GM23338 (cell line): ENCODE measurements around the gene EIF4G3. TPM values are rescaled to one million over a fixed set of nuclear protein-coding genes. Genes with fewer than 3 reads are reported as not detected.

ENCODE experiments used
- ATAC-seq: fragments of 200-7000 bp; cut with Tn5 transposase; 3 replicates; pipeline ENCODE4 v1.9.1; 2020
- DNase-seq: peaks from one replicate; pipeline ENCODE4 v3.0.0-alpha.2; 2015; ENCODE audit warnings: low spot score
- H2AFZ ChIP-seq: fragments of 200-600 bp; sonication (generic); 2 replicates; pipeline ENCODE4 v1.8.0; 2016; ENCODE audit warnings: antibody characterized with exemption, mild to moderate bottlenecking, moderate library complexity
- H3F3A ChIP-seq: fragments of 200-600 bp; sonication (generic); replicated peaks from 2 replicates; pipeline ENCODE4 v1.8.0; 2017; ENCODE audit warnings: antibody characterized with exemption, mixed run types, low read depth
- H3K27ac ChIP-seq: fragments of 200-600 bp; sonication (generic); 2 replicates; pipeline ENCODE4 v1.6.1; 2016; ENCODE audit warnings: low read depth
- H3K27me3 ChIP-seq: fragments of 200-600 bp; sonication (generic); 2 replicates; pipeline ENCODE4 v1.8.0; 2016; ENCODE audit warnings: mild to moderate bottlenecking, mixed run types, moderate library complexity; ENCODE audit not compliant: insufficient read depth
- H3K36me3 ChIP-seq: fragments of 200-600 bp; sonication (generic); 2 replicates; pipeline ENCODE4 v1.8.0; 2016; ENCODE audit warnings: mild to moderate bottlenecking; ENCODE audit not compliant: insufficient read depth
- H3K4me1 ChIP-seq: fragments of 200-600 bp; sonication (generic); 2 replicates; pipeline ENCODE4 v1.8.0; 2016; ENCODE audit warnings: mild to moderate bottlenecking, moderate library complexity; ENCODE audit not compliant: insufficient read depth
- H3K4me2 ChIP-seq: fragments of 200-600 bp; sonication (generic); 2 replicates; pipeline ENCODE4 v1.7.1; 2017; ENCODE audit warnings: mixed run types
- H3K4me3 ChIP-seq: fragments of 200-600 bp; sonication (generic); 2 replicates; pipeline ENCODE4 v1.6.1; 2016; ENCODE audit warnings: mixed run types
- H3K79me2 ChIP-seq: fragments of 200-600 bp; sonication (generic); replicated peaks from 2 replicates; pipeline ENCODE4 v1.8.0; 2017; ENCODE audit warnings: mild to moderate bottlenecking; ENCODE audit not compliant: insufficient read depth
- H3K9me2 ChIP-seq: fragments of 200-600 bp; sonication (generic); 2 replicates; pipeline ENCODE4 v1.8.0; 2017; ENCODE audit not compliant: insufficient read depth
- H4K20me1 ChIP-seq: fragments of 200-600 bp; sonication (generic); replicated peaks from 2 replicates; pipeline ENCODE4 v1.8.0; 2017; ENCODE audit warnings: mild to moderate bottlenecking; ENCODE audit not compliant: insufficient read depth
- H3K27ac Mint-ChIP-seq: 2 replicates; pipeline ENCODE4 v1.8.0; 2020; ENCODE audit warnings: inconsistent platforms, mild to moderate bottlenecking, moderate library complexity, mixed read lengths
- H3K27me3 Mint-ChIP-seq: 3 replicates; pipeline ENCODE4 v1.8.0; 2022; ENCODE audit warnings: low read depth, mild to moderate bottlenecking, moderate library complexity, mixed read lengths, inconsistent platforms; ENCODE audit not compliant: insufficient read depth, poor library complexity
- H3K36me3 Mint-ChIP-seq: 3 replicates; pipeline ENCODE4 v1.8.0; 2021; ENCODE audit warnings: low read depth, mild to moderate bottlenecking, inconsistent platforms, moderate library complexity, mixed read lengths
- H3K4me1 Mint-ChIP-seq: 3 replicates; pipeline ENCODE4 v1.8.0; 2020; ENCODE audit warnings: mild to moderate bottlenecking, inconsistent platforms, mixed read lengths
- H3K4me3 Mint-ChIP-seq: 3 replicates; pipeline ENCODE4 v1.8.0; 2021; ENCODE audit warnings: moderate library complexity, mild to moderate bottlenecking, inconsistent platforms, mixed read lengths
- H3K9me3 Mint-ChIP-seq: 3 replicates; pipeline ENCODE4 v1.8.0; 2020; ENCODE audit warnings: moderate library complexity, mild to moderate bottlenecking, inconsistent platforms, mixed read lengths
- CREB1 ChIP-seq: fragments of 250-450 bp; sonication (Bioruptor Pico); IDR thresholded peaks from 2 replicates; pipeline ENCODE4 v1.5.0; 2020; ENCODE audit warnings: low read depth, mild to moderate bottlenecking, moderate library complexity
- EZH2 ChIP-seq: fragments of 200-600 bp; sonication (generic); IDR thresholded peaks from one replicate; pipeline ENCODE4 v1.8.0; 2017; ENCODE audit warnings: antibody characterized with exemption, mild to moderate bottlenecking, low read depth; ENCODE audit not compliant: unreplicated experiment
- EZH2phosphoT487 ChIP-seq: fragments of 200-600 bp; sonication (generic); IDR thresholded peaks from one replicate; pipeline ENCODE4 v1.8.1; 2018; ENCODE audit warnings: antibody characterized with exemption; ENCODE audit not compliant: unreplicated experiment
- JUNB ChIP-seq: IDR thresholded peaks from one replicate; pipeline ENCODE4 v1.6.1; 2016; ENCODE audit warnings: antibody characterized with exemption; ENCODE audit not compliant: unreplicated experiment
- STAT1 ChIP-seq: IDR thresholded peaks from one replicate; pipeline ENCODE4 v1.6.1; 2016; ENCODE audit warnings: antibody characterized with exemption; ENCODE audit not compliant: unreplicated experiment
- ZNF114 ChIP-seq: fragments of 250-450 bp; sonication (Bioruptor Pico); IDR thresholded peaks from 2 replicates; pipeline ENCODE4 v1.5.0; 2020; ENCODE audit warnings: mild to moderate bottlenecking, moderate library complexity
- ZNF331 ChIP-seq: fragments of 250-450 bp; sonication (Bioruptor Pico); IDR thresholded peaks from 2 replicates; pipeline ENCODE4 v1.5.0; 2020; ENCODE audit warnings: low read depth, mild to moderate bottlenecking, moderate library complexity
- polyA plus RNA-seq: library from polyadenylated mRNA; unstranded; fragments of >200 nt; fragmentation: Nextera tagmentation; extraction: Ambion mirVana; gene quantifications from 2 replicates; pipeline ENCODE4 v1.2.1, GENCODE V29; 2016
- total RNA-seq: library from RNA; depleted of rRNA; stranded (reverse); fragments of >200 nt; shearing (Covaris generic); gene quantifications from 2 replicates; pipeline ENCODE4 v1.2.3, GENCODE V29; 2014
- TF ChIP-seq, protein P1 (sequence below): IDR thresholded peaks from 2 replicates; pipeline ENCODE4 v1.6.1; 2016; ENCODE audit warnings: antibody characterized with exemption
- TF ChIP-seq, protein P2 (sequence below): IDR thresholded peaks from one replicate; pipeline ENCODE4 v1.6.1; 2018; ENCODE audit warnings: antibody characterized with exemption; ENCODE audit not compliant: unreplicated experiment
- TF ChIP-seq, protein P3 (sequence below): fragments of 250-450 bp; sonication (Bioruptor Pico); IDR thresholded peaks from 2 replicates; pipeline ENCODE4 v1.5.0; 2020; ENCODE audit warnings: mild to moderate bottlenecking, moderate library complexity

EIF4G3 gene
- total and polyA plus RNA-seq, 2 experiments from 2014 or later: 37.9 to 68.1 TPM

DNA sequence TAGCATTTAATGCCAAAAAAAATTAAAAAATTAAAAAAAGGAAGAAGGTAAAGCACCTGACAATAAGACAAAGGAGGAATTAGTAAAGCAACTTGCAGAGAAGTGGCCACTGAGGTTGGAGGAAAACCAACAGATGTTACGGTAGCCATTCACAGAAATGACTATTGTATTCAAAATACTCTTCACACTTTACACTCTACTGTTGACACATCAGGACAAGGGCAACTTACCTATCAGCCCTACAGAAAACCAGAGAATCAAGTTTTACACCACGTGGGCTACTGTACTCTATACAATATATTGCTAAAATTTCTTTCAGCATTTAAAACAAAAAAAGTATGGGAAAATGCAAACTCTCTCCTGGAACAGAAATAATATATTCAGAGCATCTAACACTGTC lies 70.0 kb downstream of the EIF4G3 start:
- H3K27ac ChIP-seq: no peak overlapping the region
- H3K4me3 ChIP-seq: no peak overlapping the region
- peaks cover 4% of the 10 kb centered on the region for H4K20me1 ChIP-seq
- DNase-seq (no peak), ATAC-seq (no peak)
- H3K36me3 ChIP-seq: no peaks in the 10 kb centered on the region; the same call in 1 of the 2 replicates
- no peaks in the 10 kb centered on the region for H3K27me3 ChIP-seq
- peaks cover 3% of the 10 kb centered on the region for H3K36me3 Mint-ChIP-seq
- no peak overlapping the region for H3K27ac Mint-ChIP-seq
- H3K4me1 Mint-ChIP-seq: peaks cover 7% of the 10 kb centered on the region
- H2AFZ ChIP-seq: no peak overlapping the region
- peaks cover 4% of the 10 kb centered on the region; the same call in 1 of the 2 replicates for H3K4me1 ChIP-seq
- TF ChIP-seq, protein P1, sequence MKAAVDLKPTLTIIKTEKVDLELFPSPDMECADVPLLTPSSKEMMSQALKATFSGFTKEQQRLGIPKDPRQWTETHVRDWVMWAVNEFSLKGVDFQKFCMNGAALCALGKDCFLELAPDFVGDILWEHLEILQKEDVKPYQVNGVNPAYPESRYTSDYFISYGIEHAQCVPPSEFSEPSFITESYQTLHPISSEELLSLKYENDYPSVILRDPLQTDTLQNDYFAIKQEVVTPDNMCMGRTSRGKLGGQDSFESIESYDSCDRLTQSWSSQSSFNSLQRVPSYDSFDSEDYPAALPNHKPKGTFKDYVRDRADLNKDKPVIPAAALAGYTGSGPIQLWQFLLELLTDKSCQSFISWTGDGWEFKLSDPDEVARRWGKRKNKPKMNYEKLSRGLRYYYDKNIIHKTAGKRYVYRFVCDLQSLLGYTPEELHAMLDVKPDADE: no peak
- TF ChIP-seq ZNF114 (CRISPR knock-in tag) (no peak), CREB1 (CRISPR knock-in tag) (no peak), STAT1 (no peak), EZH2 (no peak), ZNF331 (no peak), JUNB (no peak), EZH2phosphoT487 (no peak)
- no peak overlapping the region for H3K4me2 ChIP-seq
- H3K27me3 Mint-ChIP-seq: peaks cover 6% of the 10 kb centered on the region
- no peaks in the 10 kb centered on the region for H3F3A ChIP-seq
- peaks cover 56% of the 10 kb centered on the region for H3K79me2 ChIP-seq
- H3K9me2 ChIP-seq: no peaks in the 10 kb centered on the region
- no peak overlapping the region for H3K4me3 Mint-ChIP-seq
- no peaks in the 10 kb centered on the region for H3K9me3 Mint-ChIP-seq

DNA sequence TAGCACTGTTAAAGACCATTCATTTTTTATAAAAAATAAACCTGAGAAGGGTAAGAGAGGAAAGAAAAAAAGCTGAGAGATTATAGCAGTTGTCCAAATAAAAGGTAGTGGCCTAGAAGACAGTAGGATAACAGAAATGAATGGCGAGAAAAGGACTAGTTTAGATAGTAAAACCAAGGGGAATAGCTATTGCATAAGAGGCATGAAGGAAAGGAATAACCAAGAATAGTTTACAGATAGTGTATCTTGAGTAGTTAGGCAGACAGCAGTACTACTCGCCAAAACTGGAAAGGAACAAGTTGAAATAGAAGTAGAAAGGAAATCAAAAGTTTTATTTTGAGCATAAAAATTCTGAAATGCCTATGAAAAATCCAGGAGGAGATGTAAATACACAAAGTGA lies 70.5 kb downstream of the EIF4G3 start:
- Mint-ChIP-seq H3K4me1 (peaks cover 7% of the 10 kb centered on the region), H3K36me3 (peaks cover 3% of the 10 kb centered on the region), H3K27me3 (peaks cover 6% of the 10 kb centered on the region), H3K9me3 (no peaks in the 10 kb centered on the region), H3K4me3 (no peak overlapping the region), H3K27ac (no peak overlapping the region; the same call in 1 of the 2 replicates)
- no peak for DNase-seq
- Histone ChIP-seq H3K27me3 (no peaks in the 10 kb centered on the region), H3K4me1 (peaks cover 6% of the 10 kb centered on the region; the same call in 1 of the 2 replicates), H3K4me3 (no peak overlapping the region), H3K27ac (no peak overlapping the region), H3K9me2 (no peaks in the 10 kb centered on the region), H3K36me3 (no peaks in the 10 kb centered on the region; the same call in 1 of the 2 replicates), H4K20me1 (peaks cover 4% of the 10 kb centered on the region), H3K79me2 (peaks cover 54% of the 10 kb centered on the region), H3K4me2 (no peak overlapping the region), H3F3A (no peaks in the 10 kb centered on the region), H2AFZ (no peak overlapping the region)
- ATAC-seq: no peak
- TF ChIP-seq, protein P2, sequence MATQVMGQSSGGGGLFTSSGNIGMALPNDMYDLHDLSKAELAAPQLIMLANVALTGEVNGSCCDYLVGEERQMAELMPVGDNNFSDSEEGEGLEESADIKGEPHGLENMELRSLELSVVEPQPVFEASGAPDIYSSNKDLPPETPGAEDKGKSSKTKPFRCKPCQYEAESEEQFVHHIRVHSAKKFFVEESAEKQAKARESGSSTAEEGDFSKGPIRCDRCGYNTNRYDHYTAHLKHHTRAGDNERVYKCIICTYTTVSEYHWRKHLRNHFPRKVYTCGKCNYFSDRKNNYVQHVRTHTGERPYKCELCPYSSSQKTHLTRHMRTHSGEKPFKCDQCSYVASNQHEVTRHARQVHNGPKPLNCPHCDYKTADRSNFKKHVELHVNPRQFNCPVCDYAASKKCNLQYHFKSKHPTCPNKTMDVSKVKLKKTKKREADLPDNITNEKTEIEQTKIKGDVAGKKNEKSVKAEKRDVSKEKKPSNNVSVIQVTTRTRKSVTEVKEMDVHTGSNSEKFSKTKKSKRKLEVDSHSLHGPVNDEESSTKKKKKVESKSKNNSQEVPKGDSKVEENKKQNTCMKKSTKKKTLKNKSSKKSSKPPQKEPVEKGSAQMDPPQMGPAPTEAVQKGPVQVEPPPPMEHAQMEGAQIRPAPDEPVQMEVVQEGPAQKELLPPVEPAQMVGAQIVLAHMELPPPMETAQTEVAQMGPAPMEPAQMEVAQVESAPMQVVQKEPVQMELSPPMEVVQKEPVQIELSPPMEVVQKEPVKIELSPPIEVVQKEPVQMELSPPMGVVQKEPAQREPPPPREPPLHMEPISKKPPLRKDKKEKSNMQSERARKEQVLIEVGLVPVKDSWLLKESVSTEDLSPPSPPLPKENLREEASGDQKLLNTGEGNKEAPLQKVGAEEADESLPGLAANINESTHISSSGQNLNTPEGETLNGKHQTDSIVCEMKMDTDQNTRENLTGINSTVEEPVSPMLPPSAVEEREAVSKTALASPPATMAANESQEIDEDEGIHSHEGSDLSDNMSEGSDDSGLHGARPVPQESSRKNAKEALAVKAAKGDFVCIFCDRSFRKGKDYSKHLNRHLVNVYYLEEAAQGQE: no peak
- TF ChIP-seq EZH2 (no peak), ZNF331 (no peak), CREB1 (CRISPR knock-in tag) (no peak), EZH2phosphoT487 (no peak), JUNB (no peak), STAT1 (no peak), ZNF114 (CRISPR knock-in tag) (no peak)
- TF ChIP-seq, protein P3, sequence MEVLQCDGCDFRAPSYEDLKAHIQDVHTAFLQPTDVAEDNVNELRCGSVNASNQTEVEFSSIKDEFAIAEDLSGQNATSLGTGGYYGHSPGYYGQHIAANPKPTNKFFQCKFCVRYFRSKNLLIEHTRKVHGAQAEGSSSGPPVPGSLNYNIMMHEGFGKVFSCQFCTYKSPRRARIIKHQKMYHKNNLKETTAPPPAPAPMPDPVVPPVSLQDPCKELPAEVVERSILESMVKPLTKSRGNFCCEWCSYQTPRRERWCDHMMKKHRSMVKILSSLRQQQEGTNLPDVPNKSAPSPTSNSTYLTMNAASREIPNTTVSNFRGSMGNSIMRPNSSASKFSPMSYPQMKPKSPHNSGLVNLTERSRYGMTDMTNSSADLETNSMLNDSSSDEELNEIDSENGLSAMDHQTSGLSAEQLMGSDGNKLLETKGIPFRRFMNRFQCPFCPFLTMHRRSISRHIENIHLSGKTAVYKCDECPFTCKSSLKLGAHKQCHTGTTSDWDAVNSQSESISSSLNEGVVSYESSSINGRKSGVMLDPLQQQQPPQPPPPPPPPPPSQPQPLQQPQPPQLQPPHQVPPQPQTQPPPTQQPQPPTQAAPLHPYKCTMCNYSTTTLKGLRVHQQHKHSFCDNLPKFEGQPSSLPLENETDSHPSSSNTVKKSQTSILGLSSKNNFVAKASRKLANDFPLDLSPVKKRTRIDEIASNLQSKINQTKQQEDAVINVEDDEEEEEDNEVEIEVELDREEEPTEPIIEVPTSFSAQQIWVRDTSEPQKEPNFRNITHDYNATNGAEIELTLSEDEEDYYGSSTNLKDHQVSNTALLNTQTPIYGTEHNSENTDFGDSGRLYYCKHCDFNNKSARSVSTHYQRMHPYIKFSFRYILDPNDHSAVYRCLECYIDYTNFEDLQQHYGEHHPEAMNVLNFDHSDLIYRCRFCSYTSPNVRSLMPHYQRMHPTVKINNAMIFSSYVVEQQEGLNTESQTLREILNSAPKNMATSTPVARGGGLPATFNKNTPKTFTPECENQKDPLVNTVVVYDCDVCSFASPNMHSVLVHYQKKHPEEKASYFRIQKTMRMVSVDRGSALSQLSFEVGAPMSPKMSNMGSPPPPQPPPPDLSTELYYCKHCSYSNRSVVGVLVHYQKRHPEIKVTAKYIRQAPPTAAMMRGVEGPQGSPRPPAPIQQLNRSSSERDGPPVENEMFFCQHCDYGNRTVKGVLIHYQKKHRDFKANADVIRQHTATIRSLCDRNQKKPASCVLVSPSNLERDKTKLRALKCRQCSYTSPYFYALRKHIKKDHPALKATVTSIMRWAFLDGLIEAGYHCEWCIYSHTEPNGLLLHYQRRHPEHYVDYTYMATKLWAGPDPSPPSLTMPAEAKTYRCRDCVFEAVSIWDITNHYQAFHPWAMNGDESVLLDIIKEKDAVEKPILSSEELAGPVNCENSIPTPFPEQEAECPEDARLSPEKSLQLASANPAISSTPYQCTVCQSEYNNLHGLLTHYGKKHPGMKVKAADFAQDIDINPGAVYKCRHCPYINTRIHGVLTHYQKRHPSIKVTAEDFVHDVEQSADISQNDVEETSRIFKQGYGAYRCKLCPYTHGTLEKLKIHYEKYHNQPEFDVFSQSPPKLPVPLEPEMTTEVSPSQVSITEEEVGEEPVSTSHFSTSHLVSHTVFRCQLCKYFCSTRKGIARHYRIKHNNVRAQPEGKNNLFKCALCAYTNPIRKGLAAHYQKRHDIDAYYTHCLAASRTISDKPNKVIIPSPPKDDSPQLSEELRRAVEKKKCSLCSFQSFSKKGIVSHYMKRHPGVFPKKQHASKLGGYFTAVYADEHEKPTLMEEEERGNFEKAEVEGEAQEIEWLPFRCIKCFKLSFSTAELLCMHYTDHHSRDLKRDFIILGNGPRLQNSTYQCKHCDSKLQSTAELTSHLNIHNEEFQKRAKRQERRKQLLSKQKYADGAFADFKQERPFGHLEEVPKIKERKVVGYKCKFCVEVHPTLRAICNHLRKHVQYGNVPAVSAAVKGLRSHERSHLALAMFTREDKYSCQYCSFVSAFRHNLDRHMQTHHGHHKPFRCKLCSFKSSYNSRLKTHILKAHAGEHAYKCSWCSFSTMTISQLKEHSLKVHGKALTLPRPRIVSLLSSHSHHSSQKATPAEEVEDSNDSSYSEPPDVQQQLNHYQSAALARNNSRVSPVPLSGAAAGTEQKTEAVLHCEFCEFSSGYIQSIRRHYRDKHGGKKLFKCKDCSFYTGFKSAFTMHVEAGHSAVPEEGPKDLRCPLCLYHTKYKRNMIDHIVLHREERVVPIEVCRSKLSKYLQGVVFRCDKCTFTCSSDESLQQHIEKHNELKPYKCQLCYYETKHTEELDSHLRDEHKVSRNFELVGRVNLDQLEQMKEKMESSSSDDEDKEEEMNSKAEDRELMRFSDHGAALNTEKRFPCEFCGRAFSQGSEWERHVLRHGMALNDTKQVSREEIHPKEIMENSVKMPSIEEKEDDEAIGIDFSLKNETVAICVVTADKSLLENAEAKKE: no peak
